GM19035 (cell line): ENCODE data around the gene GOLGA6B.
"Not testable (repeated sequence)": the region's sequence is repeated elsewhere in the genome, so short reads cannot be mapped to it uniquely, and the experiment has no call there.

ENCODE experiments used
- ATAC-seq: cut with Tn5 transposase; IDR thresholded peaks from one replicate; pipeline ENCODE4 v1.9.1; 2021; ENCODE audit not compliant: unreplicated experiment

Gene GOLGA6B

DNA sequence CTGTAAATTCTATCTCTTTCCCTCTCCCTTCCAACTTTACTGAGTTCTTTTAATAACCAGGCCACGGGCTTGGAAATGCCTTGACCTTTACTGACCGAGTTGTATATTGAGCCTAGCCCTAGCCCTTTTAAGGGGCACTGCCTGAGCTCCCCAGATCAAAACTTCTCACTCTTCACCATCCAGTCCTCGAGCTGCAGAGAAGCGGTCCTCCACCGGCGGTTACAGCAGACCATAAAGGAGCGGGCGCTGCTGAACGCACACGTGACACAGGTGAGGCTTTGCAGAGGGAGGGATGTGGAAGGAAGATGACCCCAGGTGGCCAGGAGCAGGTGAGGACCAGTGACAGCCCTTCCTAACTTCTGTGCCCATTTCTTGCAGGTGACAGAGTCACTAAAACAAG, 6.6 kb downstream of the GOLGA6B start:
- not testable (repeated sequence) for ATAC-seq

DNA sequence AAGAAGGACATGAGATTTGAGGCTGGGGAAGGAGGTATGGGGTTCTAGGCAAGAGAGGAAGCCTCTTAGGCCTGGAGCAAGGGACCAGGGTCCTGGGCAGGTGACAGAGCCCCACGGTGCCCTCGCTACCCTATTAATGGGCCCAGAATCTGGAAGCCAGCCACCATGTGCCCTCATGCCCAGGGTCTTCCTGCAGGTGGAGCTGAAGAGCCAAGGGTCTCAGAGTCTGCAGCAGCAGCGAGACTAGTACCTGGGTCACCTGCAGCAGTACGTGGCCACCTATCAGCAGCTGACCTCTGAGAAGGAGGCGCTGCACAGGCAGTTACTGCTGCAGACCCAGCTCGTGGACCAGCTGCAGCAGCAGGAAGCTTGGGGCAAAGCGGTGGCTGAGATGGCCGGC, 9.4 kb downstream of the GOLGA6B start:
- not testable (repeated sequence) for ATAC-seq

DNA sequence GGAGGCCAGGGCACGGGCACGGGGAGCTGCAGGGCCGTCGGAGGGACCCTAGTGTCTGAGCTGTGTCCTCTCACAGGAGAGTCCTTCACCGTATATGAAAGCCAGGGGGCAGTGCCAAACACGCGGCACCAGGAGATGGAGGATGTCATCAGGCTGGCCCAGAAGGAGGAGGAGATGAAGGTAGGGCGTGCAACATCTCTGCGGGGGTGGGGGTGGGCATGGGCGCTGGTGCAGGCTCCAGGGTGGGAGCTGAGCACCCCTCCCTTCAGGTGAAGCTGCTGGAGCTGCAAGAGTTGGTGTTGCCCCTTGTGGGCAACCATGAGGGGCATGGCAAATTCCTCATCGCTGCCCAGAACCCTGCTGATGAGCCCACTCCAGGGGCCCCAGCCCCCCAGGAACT, 11.2 kb downstream of the GOLGA6B start:
- ATAC-seq: not testable (repeated sequence)

DNA sequence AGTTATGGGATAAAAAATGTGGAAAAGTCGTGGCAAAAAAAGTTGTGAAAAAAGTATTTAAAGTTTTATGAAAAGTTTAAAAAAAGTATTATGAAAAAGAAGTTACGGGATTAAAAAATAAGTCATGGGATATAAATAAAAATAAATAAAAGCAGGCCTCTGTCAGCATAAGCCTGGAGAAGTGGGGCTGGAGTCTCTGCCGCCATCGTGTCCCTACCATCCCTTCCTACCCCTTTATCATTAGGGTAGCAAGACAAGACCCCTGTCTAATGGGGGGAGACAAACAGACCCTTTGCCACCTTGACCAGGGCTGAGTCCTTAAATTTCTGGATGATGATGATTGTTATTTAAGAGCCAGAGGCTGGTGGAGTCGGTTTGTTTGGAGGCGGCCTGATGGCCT, 15.3 kb downstream of the GOLGA6B start:
- ATAC-seq: not testable (repeated sequence)

DNA sequence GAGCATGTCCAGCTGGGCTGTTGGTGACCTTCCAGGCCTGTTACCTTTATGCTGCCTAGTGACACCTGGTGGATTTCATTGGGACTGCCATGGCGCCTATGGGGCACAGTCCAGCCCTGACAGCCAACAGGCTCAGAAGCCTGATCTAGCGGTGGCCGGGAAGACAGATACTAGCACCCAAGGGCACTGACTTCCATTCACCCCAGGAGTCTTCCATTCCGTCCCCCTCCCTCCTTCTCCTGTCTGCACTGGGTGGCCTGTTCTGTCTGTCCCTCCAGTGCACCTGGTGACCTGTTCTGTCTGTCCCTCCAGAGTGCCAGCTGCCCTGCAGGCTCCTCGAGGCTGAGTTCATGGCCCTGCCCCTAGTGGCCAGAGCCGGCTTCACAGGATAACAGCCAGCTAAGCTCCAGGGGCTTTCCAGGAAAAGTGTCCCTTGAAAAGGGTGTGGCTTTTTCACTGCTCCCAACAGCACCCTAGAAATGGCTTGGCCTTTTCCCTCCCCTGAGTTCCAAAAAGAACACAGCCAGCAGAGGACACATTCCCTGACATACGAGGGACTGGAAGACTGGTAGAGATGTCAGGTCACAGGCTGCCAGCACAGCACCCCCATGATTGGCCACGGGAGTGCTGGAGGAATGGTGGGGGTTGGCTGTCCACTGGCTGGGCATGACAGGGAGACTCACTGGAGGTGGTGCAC, 16.3 kb downstream of the GOLGA6B start:
- ATAC-seq: peak; percentile 94

DNA sequence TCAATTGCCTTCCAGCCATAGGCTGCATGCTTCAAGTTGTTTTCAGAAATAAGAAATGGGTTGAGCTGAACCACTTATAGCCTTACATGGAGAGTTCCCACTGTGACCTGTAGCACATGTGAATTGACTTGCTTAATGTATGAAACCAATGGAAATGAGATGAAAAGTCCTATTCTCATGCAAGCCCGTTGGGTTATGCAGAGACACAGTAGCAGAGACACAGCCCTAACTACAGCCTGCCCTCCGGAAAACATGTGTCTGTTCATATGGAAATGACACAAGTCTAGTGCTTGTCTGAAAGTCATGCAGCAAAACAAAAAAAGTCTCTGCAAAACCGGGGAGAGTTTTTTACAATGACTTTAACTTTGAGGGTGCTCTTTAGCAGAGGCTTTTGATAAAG, 17.0 kb downstream of the GOLGA6B start:
- ATAC-seq: no peak

DNA sequence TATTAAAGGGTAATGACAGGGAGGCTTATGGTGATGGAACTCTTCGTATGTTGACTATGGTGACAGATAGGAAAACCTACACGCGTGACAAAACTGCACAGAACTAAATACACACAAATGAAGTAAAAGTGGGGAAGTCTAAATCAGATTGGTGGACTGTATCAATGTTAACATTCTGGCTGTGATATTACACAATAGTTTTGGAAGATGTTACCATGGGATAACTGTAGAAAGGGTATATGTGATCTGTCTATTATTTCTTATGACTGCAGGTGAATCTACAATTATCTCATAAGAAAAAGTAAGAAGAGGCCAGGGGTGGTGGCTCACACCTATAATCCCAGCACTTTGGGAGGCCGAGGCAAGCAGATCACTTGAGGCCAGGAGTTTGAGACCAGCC, 22.3 kb downstream of the GOLGA6B start:
- no peak for ATAC-seq

DNA sequence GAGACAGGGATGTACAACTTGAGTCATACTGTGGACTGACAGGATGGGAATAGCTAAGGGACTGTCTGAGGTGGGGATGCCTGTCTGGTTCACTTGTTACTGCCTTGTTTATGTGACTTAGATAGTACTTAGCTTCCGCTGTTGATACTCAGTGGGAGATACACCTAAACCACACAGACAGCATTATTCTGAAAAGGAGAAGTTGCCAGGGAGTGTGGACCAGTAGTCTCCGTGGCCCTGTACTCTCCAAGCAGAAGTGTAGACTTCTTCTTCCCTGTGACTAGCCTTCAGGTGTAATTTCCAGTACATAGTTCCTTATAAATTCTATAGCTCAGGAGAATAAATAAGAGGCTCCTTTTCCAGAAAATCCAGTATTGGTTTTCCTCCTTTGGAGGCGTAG, 26.4 kb downstream of the GOLGA6B start:
- ATAC-seq: no peak

DNA sequence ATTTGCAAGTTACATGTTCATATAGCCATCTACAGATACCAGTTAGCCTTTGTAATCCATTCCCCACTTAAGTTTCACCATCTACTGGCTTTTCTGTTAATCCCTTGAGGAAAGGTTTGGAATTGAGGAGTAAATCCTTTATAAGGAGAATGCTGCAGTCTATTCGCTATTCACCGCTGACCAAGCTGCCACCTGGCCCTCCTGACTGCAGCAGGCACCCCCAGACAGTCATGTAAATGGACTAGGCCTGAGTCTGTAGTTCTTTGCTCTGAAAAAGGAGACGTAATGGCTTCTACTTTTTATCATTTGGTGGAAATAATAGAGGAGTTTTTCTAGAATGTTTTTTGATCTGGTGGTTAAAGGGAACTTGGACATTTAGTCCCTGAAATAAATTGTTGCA, 28.3 kb downstream of the GOLGA6B start:
- ATAC-seq: no peak

DNA sequence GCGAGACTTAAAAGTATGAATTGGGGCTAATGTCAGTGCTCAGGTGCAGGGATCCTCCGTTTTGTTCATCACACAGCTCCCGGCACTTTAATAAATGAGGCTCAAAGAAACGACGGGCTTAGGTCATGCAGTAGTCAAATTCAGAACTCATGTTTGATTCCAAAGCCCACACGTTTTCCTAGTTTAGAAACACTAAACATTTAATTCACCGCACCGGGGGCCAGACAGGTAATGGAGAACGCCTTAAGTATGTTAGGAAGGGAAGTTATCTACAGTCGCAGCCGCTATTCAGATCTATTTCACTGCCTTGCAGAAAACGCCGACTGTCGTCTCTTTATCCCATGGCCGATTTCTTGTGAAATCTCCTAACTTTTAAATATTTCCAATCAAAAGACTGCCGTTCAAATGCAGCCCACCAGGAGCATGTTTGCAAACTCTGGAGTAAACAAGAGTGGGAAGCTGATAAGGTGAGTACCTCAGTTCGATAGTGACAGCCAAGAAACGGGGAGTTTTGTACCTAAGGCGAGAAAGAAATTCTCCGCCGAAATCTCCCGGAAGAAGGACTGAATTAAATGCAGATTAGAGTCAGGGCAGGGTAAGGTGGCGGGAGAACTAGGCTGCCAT, 30.9 kb downstream of the GOLGA6B start:
- peak; percentile 7 for ATAC-seq

DNA sequence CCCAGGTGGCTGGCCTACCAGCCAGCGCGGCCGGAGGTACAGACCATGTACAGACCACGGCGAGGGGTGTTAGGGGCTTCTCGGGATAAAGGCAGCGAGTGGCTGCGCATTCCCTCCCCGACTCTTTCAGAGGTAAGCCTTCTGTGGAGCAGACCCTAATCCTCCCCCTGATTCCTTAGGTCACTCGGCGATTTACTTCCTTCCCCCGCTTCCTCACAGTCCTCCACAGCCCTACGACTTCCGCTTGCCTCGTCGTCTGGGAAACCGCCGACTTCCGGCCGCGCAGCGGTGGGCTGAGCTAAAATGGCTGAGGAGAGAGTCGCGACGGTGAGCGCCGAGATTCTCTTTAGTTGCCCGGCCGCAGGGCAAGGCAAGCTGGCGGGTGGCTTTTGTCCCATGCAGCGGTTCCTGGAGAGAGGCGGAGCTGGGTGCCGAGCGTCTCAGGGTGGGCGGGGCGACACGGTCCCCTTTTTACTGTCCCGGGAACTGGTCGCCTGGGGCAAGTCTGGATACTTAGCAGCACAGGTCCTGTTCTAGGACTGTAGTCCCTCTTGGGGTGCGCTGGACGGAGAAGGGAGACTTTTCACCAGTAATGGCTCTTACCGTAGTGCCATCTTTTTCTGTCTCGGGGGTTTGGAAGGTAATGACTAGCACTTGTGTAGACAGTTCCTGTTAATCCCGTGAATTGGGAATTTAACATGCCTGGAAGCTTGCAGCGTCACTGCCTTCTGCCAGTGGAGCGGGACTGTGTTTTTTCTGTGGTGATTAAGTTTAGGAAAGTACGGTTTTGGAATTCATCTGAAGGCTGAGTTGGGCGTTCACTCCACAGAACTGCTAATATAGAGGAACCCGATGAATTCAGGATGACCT, 31.7 kb downstream of the GOLGA6B start, which contains the start of the genes BBS4 and HIGD2B:
Gene BBS4 (plus strand): TSS at position 283 of the 870 bp plus-strand sequence. CDS start 21 bp downstream, at position 304.
Gene HIGD2B (minus strand): TSS at position 258 of the 870 bp plus-strand sequence. CDS start 9,808 bp downstream, outside the sequence.
- ATAC-seq: peak; percentile 96

DNA sequence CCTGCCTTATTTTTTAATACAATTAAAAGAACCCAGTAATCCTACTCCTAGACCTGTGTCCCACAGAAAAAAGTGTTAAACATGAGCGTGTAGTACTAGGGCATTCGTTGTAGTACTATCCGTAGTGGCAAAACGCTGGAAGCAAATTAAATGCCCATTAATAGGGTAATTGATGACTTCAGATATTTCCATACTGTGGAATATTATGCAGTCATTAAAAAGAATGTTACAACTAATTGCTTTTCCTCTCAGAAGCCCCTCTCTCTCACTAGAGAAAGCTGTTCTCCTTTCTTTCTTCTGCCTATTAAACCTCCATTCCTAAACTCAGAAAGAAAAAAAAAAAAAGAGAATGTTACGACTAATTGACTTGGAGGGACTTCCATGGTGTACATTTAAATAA, 34.2 kb downstream of the GOLGA6B start:
- ATAC-seq: no peak

DNA sequence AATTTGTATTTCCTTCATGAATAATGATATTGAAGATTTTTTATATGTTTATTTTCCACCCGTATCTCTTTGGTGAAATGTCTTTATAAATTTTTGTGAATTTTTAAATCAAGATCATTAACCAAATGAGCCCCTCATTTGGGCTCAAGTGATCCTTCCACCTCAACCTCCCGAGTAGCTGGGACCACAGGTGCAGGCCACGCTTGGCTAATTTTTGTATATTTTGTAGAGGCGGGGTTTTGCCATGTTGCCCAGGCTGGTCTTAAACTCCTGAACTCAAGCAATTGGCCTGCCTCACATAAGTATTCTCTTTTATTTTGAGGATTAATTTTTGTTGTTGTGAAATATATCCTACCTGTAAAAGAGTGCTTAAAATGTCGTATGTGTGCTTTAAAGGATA, 36.4 kb downstream of the GOLGA6B start:
- no peak for ATAC-seq

DNA sequence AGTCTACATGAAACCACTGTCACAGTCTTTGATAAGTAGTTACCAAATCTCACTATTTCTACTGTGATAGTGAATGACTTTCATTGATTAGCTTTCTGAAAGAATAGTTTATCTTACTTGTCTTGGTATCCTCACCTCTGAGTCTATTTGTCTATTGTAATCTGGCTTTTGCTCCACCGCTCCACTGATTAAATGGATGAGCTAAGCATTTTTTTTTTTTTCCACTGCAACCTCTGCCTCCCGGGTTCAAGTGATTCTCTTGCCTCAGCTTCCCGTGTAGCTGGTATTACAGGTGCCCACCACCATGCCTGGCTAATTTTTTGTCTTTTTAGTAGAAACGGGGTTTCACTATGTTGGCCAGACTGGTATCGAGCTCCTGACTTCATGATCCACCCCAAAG, 44.4 kb downstream of the GOLGA6B start:
- ATAC-seq: no peak

DNA sequence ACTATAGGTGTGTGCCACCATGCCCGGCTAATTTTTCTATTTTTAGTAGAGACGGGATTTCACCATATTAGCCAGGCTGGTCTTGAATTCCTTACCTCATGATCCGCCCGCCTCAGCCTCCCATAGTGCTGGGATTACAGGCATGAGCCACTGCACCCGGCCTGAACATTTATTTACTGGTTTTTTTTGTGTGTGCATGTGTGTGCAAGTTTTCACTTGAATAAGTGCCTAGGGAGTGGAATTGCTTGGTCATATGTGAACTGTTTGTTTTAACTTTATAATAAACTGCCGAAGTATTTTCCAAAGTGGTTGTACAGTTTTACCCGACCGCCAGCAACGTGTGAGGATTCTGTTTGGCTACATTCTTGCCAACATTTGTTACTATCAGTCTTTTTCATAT, 45.6 kb downstream of the GOLGA6B start:
- ATAC-seq: no peak

DNA sequence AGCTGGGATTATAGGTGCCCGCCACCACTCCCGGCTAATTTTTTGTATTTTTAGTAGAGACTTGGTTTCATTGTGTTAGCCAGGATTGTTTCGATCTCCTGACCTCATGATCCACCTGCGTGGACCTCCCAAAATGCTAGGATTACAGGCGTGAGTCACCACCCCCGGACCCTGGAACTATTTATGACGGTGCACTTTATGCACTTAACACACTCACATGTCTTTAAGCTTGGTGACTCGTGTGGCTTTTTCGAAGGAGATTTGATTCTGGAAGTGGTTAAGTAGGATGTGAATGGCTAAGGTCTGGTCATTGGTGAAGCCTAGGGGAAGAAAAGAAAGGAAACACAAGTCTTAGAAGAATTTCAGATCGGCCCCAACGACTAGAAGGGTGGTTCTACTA, 51.8 kb downstream of the GOLGA6B start:
- ATAC-seq: no peak

DNA sequence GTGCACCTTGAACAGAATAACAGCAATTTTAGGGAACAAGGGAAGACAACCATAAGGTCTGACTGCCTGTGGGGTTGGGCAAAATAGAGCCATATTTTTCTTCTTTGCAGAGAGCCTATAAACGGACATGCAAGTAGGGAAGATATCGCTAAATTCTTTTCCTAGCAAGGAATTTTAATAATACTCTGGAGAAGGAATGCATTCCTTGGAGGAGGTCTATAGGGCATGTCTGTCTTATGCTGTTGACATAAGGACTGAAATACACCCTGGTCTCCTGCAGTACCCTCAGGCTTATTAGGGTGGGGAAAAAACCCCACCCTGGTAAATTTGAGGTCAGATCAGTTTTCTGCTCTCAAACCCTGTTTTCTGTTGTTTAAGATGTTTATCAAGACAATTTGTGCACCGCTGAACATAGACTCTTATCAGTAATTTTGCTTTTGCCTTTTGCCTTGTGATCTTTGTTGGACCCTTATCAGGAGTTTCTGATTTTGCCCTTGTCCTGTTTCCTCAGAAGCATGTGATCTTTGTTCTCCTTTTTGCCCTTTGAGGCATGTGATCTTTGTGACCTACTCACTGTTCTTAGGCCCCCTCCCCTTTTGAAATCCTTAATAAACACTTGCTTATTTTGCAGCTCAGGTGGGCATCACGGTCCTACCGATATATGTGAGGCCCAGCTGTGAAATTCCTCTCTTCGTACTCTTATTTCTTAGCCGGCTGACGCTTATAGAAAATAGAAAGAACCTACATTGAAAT, 54.2 kb downstream of the GOLGA6B start:
- not testable (repeated sequence) for ATAC-seq
